Activated CD8-positive, alpha-beta T cell treated with anti-CD3 and anti-CD28 coated beads for 36 hours (primary cell): ENCODE measurements around the gene OSBPL8. TPM values are rescaled to one million over a fixed set of nuclear protein-coding genes. Genes with fewer than 3 reads are reported as not detected.

Source experiments
- ATAC-seq: fragments of 200-7000 bp; cut with Tn5 transposase; one replicate; pipeline ENCODE4 v1.10.0; 2021; ENCODE audit warnings: mild to moderate bottlenecking, moderate library complexity
- CTCF ChIA-PET: fragments of 350-600 bp; sonication (Branson Sonifier 250); formaldehyde crosslinking; loops from one replicate; lab custom pipeline; 2021; ENCODE audit warnings: antibody characterized with exemption; lab: Charles Lee
- POLR2A ChIA-PET: fragments of 350-600 bp; sonication (Branson Sonifier 250); formaldehyde crosslinking; loops from one replicate; lab custom pipeline; 2021; ENCODE audit warnings: antibody characterized with exemption; lab: Charles Lee
- DNase-seq: peaks from one replicate; pipeline ENCODE4 v3.0.0-alpha.2; 2020
- H3K27ac Mint-ChIP-seq: one replicate; pipeline ENCODE4 v1.8.0; 2021; ENCODE audit warnings: mild to moderate bottlenecking, mixed read lengths
- H3K27me3 Mint-ChIP-seq: one replicate; pipeline ENCODE4 v1.8.0; 2021; ENCODE audit warnings: mixed read lengths
- H3K36me3 Mint-ChIP-seq: one replicate; pipeline ENCODE4 v1.8.0; 2021; ENCODE audit warnings: low read depth, mixed read lengths
- H3K4me1 Mint-ChIP-seq: one replicate; pipeline ENCODE4 v1.8.0; 2021; ENCODE audit warnings: low read depth, mixed read lengths
- H3K4me3 Mint-ChIP-seq: one replicate; pipeline ENCODE4 v1.8.0; 2021; ENCODE audit warnings: mild to moderate bottlenecking, moderate library complexity, mixed read lengths
- H3K9me3 Mint-ChIP-seq: one replicate; pipeline ENCODE4 v1.8.0; 2021; ENCODE audit warnings: mixed read lengths
- intact Hi-C: fragments of 100-400 bp; cut with micrococcal nuclease; formaldehyde crosslinking; loops from one replicate; pipeline ENCODE4 v1.10.0; 2022
- total RNA-seq, 2 experiments: library from RNA; stranded (reverse); gene quantifications; one replicate each; pipeline ENCODE4 v1.2.3, GENCODE V29; 2021
- TF ChIP-seq, protein P1 (sequence below): fragments of 200-600 bp; IDR thresholded peaks from one replicate; pipeline ENCODE4 v1.8.0; 2022; ENCODE audit warnings: antibody characterized with exemption, mild to moderate bottlenecking

The OSBPL8 gene
- total RNA-seq, 2 experiments from 2014 or later = 81.1 to 85.6 TPM

DNA sequence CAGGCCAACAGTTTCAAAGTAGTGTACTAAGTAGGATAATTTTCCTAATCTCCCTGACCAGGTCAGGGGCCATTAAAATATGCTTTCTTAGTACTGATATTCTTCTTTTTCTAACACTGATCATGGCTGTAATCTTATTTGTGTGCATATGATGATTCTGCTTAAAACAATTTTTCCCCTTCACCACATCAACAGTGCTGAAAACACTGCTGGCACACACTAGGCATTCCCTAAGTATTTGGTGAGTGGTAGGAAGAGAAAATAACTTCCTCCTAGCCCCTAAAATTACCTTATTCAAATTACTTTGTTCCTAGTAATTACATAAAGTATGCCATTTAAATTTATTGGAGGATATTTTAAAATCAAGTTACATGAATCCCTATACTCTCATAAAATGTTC lies 161.5 kb downstream of the OSBPL8 start:
- Mint-ChIP-seq H3K27me3 (no peaks in the 10 kb centered on the region), H3K27ac (no peak overlapping the region), H3K4me3 (no peak overlapping the region), H3K4me1 (no peaks in the 10 kb centered on the region), H3K9me3 (no peaks in the 10 kb centered on the region), H3K36me3 (peaks cover 6% of the 10 kb centered on the region)
- ChIA-PET POLR2A (no interaction called here), CTCF (no interaction called here)
- no peak for ATAC-seq
- DNase-seq = no peak
- intact Hi-C loops = no loop called here
- TF ChIP-seq, protein P1, sequence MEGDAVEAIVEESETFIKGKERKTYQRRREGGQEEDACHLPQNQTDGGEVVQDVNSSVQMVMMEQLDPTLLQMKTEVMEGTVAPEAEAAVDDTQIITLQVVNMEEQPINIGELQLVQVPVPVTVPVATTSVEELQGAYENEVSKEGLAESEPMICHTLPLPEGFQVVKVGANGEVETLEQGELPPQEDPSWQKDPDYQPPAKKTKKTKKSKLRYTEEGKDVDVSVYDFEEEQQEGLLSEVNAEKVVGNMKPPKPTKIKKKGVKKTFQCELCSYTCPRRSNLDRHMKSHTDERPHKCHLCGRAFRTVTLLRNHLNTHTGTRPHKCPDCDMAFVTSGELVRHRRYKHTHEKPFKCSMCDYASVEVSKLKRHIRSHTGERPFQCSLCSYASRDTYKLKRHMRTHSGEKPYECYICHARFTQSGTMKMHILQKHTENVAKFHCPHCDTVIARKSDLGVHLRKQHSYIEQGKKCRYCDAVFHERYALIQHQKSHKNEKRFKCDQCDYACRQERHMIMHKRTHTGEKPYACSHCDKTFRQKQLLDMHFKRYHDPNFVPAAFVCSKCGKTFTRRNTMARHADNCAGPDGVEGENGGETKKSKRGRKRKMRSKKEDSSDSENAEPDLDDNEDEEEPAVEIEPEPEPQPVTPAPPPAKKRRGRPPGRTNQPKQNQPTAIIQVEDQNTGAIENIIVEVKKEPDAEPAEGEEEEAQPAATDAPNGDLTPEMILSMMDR = no peak

DNA sequence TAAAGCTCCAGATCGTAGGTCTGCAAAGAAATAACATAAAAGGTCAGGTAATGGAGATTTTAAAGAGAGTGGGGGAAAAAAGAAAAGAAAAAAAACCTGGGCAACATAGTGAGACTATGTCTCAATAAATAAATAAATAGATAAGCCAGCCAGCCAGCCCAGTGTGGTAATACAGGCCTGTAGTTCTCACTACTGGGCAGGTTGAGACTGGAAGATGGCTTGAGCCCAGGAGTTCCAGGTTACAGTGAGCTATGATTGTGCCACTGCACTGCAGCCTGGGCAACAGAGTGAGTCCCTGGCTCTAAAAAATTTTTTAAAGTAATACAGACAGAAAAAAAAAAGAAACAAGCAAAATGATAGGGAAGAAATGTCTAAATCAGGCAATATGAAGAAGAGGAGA lies 168.1 kb downstream of the OSBPL8 start:
- intact Hi-C loops = no loop called here
- Mint-ChIP-seq H3K9me3 (no peaks in the 10 kb centered on the region), H3K4me3 (no peak overlapping the region), H3K36me3 (peaks cover 10% of the 10 kb centered on the region), H3K27me3 (no peaks in the 10 kb centered on the region), H3K4me1 (no peaks in the 10 kb centered on the region), H3K27ac (no peak overlapping the region)
- CTCF ChIA-PET = no interaction called here
- TF ChIP-seq, protein P1 = no peak
- ATAC-seq (no peak), DNase-seq (no peak)
- POLR2A ChIA-PET = interaction anchor here (0.6 kb wide), 1 partner anchor 255 kb away, joined by 3 read pairs; no protein-coding TSS in a partner anchor

DNA sequence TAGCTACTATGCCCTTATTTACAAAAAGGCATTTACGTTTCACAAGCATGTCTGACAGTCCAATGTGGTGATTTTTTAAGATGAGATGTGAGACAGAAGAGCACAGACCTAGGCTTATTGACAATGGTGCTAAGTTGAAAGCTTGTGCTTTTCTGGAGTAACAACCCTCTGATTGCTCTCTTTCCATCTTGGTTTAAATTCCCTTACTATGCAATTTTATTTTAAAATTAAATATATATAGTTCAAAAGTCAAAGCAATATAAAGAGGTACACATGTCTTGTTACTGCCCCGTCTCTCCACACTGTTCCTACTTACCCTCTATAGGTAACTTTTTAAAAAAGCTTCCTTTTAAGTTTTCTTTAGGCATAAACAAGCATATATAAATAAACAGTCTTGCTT lies 172.0 kb downstream of the OSBPL8 start:
- Mint-ChIP-seq H3K4me3 (no peak overlapping the region), H3K27ac (no peak overlapping the region), H3K36me3 (peaks cover 17% of the 10 kb centered on the region), H3K4me1 (no peaks in the 10 kb centered on the region), H3K27me3 (no peaks in the 10 kb centered on the region), H3K9me3 (no peaks in the 10 kb centered on the region)
- TF ChIP-seq, protein P1 = no peak
- DNase-seq = no peak
- CTCF ChIA-PET = no interaction called here
- intact Hi-C loops = no loop called here
- POLR2A ChIA-PET = no interaction called here
- no peak for ATAC-seq

DNA sequence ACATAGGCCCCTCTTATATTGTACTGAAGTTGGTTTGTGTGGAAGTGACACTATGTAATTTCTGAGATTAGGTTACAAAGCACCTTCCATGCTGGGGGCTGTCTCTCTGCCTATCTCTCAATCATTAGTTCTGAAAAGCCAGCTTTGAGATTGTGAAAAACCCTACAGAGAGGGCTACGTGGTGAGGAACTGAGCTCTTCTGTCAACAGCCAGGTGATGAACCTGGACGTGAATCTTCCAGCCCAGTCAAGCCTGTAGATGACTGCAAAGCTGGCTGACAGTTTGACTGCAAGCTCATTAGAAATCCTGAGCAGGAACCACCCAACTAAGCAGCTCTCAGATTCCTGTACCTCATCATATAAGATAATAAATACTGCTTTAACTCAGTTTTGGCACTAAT lies 175.0 kb downstream of the OSBPL8 start:
- no peaks in the 10 kb centered on the region for H3K4me1 Mint-ChIP-seq
- DNase-seq (no peak), ATAC-seq (no peak)
- TF ChIP-seq, protein P1 = no peak
- no peak overlapping the region for H3K27ac Mint-ChIP-seq
- ChIA-PET POLR2A (no interaction called here), CTCF (interaction anchor here (1.0 to 1.5 kb wide), 2 partner anchors 71 to 202 kb away, joined by 4 to 5 read pairs; no protein-coding TSS in a partner anchor)
- no peaks in the 10 kb centered on the region for H3K27me3 Mint-ChIP-seq
- H3K36me3 Mint-ChIP-seq = peaks cover 20% of the 10 kb centered on the region
- no peak overlapping the region for H3K4me3 Mint-ChIP-seq
- intact Hi-C loops = no loop called here
- H3K9me3 Mint-ChIP-seq = no peaks in the 10 kb centered on the region

DNA sequence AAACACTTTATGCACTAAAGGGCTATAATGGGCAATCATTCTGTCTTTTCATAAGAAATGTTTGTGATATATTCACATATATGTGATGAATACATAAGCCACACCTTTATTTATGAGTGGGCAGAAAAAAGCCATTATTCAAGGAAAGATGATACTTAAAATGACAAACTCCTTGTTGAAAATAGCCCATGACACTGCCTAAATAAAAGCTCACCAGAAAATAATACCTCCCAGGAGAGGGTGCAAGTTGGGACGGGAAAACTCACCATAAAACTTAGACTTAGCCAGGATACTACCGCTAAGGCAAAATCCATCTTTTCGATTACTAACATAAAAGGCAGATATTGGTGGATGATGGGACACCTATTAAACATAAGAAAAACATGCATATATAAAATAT lies 175.6 kb downstream of the OSBPL8 start:
- Mint-ChIP-seq H3K36me3 (peaks cover 24% of the 10 kb centered on the region), H3K4me1 (no peaks in the 10 kb centered on the region), H3K27me3 (no peaks in the 10 kb centered on the region), H3K27ac (no peak overlapping the region), H3K9me3 (no peaks in the 10 kb centered on the region), H3K4me3 (no peak overlapping the region)
- intact Hi-C loops = no loop called here
- POLR2A ChIA-PET = no interaction called here
- no peak for DNase-seq
- ATAC-seq = no peak
- TF ChIP-seq, protein P1 = no peak
- CTCF ChIA-PET = interaction anchor here (1.5 kb wide), 1 partner anchor 203 kb away, joined by 5 read pairs; no protein-coding TSS in a partner anchor
